GM21576 (cell line): ENCODE data around the gene UGT2A2.
"Not testable (repeated sequence)": the region's sequence is repeated elsewhere in the genome, so short reads cannot be mapped to it uniquely, and the experiment has no call there.

Experiments used
- ATAC-seq: cut with Tn5 transposase; IDR thresholded peaks from one replicate; pipeline ENCODE4 v1.9.1; 2021; ENCODE audit warnings: mild to moderate bottlenecking, moderate library complexity; ENCODE audit not compliant: unreplicated experiment

The UGT2A2 gene

DNA sequence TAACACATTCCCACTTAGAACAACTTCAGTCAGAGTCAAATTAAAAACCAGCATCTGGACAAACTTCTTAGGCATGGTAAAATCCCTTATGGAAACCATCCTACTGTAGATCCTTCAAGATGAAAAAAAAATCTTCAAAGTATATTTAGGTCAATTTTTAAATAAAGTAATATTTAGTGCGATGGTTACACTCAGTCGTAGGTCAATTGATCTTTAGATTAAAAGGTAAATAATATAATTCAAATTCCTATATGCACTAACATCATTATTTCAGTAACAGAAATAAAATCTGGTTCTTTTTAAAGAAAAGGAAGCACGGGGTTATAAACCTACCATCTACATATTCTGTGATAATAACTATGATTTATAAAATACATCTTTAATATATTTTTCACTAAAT is at the start of gene UGT2A2:
TSS of gene UGT2A2 (minus strand) at position 101 of the 400 bp plus-strand sequence. CDS start at position 99, 2 bp downstream.
- no peak for ATAC-seq

DNA sequence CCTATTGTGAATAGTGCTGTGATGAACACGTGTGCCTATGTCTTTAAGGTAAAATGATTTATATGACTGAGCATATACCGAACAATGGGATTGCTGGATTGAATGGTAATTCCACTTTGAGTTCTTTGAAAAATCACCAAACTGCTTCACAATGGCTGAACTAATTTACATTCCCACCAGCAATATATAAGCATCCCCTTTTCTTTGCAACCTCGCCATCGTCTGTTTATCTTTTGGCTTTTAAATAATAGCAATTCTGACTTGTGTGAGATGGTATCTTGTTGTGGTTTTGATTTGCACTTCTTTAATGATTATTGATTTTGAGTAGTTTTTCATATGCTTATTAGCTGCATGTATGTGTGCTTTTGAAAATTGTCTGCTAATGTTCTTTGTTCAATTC is 45.4 kb upstream of the UGT2A2 start:
- no peak for ATAC-seq

DNA sequence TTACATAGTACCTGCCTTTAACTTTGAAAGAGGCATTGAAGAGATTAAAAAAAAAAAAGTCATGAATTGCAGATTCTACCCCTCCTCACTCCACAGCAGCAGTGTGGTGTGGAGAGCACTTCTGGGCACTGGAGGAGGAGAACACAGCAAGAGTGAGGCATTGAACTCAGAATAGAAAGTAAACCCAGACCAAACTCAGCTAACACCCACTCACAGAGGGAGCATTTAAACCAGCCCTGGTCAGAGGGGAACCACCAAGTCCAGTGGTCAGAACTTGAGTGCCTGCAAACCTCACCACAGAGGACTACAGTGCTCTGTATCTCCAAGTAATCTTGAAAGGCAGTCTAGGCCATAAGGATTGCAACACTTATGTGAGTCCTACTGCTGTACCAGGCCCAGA is 29.2 kb upstream of the UGT2A2 start:
- ATAC-seq, result no peak

DNA sequence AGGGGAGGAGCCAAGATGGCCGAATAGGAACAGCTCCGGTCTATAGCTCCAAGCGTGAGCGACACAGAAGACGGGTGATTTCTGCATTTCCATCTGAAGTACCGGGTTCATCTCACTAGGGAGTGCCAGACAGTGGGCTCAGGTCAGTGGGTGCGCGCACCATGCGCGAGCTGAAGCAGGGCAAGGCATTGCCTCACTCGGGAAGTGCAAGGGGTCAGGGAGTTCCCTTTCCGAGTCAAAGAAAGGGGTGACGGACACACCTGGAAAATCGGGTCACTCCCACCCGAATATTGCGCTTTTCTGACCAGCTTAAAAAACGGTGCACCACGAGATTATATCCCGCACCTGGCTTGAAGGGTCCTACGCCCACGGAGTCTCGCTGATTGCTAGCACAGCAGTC is 24.6 kb upstream of the UGT2A2 start:
- not testable (repeated sequence) for ATAC-seq

DNA sequence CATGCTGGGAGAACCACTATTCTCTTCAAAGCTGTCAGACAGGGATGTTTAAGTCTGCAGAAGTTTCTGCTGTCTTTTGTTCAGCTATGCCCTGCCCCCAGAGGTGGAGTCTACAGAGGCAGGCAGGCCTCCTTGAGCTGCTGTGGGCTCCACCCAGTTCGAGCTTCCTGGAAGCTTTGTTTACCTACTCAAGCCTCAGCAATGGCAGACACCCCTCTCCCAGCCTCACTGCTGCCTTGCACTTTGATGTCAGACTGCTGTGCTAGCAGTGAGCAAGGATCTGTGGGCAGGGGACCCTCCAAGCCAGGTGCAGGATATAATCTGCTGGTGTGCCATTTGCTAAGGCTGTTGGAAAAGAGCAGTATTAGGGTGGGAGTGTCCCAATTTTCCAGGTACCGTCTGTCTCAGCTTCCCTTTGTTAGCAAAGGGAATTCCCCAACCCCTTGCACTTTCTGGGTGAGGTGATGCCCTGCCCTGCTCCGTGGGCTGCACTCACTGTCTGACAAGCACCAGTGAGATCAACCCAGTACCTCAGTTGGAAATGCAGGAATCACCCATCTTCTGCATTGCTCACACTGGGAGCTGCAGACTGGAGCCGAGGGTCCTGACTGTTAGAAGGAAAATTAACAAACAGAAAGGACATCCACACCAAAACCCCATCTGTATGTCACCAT is 21.8 kb upstream of the UGT2A2 start:
- ATAC-seq, result not testable (repeated sequence)

DNA sequence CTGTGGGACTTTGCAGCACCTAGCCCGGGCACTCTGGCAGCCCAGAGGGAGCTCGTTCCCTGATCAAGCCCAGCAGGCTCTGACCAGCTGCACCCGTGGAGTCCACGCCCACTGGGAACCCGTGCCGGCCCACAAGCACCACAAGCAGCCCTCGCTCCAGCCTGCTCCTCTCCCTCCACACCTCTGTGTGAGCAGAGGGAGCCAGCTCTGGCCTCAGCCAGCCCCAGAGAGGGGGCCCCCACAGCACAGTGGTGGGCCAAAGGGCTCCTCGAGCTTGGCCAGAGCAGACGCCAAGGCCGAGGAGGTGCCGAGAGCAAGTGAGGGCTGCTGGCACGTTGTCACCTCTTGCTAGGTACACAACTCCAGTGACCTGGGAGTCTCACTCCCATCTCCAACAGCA is 18.7 kb upstream of the UGT2A2 start:
- ATAC-seq, result no peak

DNA sequence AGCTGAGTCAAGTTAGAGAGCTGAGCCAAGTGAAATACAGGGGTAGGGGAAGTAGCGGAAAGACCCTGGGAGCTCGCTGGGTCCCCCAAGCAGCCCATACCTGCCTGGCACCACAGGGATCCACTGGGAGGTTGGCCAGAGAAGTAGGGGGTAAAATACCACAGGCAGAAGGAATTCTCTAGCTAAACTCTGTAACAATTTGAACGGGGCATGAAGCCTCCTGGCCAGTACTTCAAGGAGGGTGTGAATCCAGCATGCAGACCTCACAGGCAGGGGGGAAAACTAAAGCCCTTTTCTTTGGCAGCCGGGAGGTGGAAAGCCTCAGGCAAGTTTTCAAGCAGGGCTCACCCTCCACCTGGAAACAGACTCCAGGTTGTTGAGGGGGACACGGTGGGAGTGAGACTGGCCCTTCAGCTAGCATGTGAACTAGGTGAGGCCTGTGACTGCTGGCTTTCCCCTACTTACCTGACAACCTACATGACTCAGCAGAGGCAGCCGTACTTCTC is 17.3 kb upstream of the UGT2A2 start:
- no peak for ATAC-seq

DNA sequence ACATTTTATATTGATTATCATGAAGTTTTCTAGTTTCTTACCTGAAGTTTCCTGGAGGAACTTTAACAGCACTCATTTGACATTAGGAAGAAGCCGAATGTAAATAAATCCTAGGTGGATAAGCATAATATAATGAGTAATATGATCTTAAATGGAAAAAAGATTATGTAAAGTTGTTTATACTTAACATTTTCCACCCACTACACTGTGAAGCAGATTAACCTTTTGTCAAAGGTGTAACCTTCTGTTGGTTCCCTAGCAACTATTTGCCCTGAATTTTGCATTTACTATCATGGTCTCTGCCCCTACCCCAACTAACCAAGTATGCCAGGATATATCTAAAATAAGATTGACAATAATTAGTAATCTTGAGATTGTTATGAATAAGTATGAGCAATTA is 13.7 kb upstream of the UGT2A2 start, which contains the start of gene UGT2A1:
TSS of gene UGT2A1 (minus strand) at position 101 of the 400 bp plus-strand sequence. CDS start 5,603 bp downstream, outside the sequence.
- no peak for ATAC-seq

DNA sequence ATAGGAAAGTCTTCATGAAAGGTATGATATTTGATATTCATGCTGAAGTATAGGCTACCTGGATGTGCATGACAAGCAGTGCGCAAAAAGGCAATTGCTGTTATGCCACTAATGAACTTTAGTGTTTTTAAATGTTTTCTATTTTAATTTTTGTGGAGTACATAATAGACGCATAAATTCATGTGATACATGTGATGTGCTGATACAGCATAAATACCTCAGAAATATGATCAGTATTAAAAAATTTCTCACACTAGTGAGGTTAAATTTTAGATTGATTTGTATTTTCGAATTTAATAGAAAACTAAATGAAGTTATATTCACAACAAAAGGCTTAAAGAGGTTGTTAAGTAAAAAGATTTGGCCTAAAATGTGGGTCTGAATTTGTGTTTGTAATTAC is 11.4 kb upstream of the UGT2A2 start:
- ATAC-seq, result no peak

DNA sequence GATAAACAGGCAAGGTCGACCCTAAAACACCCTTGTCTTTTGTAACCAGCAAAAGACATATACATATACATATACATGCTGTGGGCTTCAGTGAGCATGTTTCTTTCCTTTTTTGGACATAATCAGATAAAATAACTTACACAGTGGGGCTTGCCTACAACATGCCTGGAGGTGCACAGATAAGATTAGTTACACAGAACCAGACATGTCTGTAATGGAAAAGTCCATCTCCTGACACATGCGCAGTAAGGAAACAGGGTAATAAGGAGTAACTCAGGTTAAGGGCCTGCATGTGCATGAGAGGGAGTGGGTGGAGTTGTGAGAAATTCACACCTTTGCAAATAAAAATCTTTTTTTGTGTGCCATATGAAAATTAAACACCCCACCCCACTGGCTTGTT is 10.2 kb upstream of the UGT2A2 start:
- ATAC-seq, result no peak

DNA sequence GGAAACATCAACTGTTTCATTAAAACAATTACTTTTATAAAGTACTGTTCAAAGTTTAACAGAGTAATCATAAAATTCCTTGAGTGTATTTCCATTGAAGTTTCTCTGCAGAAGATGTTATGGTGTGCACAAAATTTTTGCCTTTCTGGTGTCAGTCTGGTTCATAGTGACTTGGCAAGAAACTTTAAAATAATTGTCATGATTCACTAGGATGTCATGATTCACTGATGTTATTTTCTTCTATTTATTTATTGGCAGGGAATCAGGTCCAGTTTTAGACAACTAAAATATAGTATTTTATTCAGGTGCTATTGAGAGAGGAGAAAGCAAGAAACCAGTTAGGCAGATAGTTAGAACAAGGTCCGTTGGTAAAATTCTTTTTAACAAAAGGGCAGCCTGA is 9.8 kb upstream of the UGT2A2 start:
- no peak for ATAC-seq

DNA sequence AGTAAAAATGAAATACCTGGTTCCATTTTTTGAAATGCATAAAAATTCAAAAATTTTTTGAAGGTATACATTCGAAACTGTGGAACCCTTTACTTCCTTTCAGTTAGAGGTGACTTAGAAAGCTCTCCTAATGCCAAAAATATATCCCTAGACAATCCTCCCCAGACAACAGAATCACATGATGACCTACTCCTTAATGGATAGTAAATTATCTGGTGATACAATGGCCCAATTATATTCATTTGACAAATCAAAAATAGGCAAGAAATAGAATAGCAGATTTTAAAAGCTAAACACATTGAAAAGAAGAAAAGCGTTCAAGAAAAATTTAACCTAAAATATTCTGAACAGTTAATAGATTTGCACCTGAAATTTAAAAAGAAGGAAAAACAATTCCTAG is 3.5 kb upstream of the UGT2A2 start:
- ATAC-seq, result no peak

DNA sequence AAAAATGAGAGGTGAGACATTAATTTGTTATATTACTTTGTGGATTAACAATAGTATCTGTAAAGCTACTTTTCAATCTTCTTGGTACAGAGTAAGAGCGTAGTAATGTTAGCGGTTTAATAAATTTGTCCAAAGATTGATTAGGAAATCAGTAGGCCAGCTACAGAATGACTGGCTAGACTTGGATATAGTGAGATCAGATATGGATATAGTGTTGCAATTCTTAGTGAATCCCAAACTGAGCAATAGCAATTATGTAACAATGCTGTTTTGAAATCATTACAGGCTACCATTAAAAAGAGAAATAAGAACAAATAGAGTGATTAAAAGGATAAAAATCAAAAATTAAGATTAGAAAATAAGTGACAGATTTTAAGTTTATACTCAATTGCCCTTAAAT is 847 bp upstream of the UGT2A2 start:
- no peak for ATAC-seq

DNA sequence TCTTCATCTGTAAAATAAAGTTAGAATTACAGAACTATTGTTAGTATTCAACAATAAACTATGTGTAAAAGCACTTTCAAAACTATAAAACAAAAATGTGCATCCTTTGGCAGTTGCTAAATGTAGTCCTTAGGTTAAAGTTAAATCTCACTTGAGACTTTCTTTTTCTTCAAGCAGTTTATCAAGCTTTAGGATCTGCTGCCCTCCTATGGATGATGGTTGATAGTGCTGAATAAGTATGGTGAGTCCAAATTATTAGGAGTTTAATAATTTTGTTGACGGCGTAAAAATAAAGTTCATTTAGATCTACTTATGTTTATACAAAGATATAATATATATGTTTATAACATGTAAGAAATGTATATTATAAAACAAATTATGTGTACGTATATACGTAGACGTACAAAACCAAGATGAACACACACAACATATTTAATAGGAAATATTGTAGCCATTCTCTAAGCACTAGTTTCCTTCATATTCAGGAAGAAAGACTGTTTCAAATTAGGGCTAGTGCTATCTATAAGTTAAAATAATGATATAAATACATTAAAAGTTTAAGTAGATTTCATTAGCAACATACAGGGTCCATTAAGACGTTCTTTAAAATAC is 22.3 kb downstream of the UGT2A2 start:
- ATAC-seq, result no peak

DNA sequence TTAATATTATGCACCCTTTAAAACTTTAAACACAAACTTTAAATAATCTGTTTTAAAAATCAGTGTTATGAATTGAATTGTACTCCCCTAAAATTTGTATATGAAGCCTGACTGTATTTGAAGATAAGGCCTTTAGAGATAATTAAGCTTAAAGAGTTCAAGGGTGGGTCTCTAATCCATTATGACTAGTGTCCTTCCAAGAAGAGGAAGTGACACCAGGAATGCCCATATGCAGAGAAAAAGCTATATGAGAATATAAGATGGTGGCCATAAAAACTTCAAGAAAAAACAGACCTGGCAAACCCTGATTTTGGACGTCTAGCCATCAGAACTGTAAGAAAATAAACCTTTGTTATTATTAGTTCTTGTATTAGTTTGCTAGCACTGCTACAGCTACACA is 29.0 kb downstream of the UGT2A2 start:
- no peak for ATAC-seq

DNA sequence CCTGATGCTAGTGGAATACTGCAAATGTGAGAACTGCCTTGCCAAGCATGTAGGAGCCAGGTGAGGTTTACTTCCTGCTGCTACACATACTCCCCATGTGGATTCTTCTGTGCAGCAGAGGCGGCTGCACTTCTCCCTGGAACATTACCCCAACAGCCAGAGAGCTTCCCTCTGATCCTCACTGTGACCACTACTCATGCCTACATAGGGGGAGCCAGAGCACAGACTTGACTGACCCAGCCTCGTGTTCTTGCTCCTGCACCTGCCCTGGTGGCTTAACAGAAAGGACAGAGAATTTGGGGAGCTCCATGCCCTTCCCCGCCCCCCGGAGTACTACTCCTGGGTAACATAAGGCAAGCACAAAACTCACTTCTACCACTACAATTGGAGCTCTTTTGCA is 38.4 kb downstream of the UGT2A2 start:
- ATAC-seq, result no peak

DNA sequence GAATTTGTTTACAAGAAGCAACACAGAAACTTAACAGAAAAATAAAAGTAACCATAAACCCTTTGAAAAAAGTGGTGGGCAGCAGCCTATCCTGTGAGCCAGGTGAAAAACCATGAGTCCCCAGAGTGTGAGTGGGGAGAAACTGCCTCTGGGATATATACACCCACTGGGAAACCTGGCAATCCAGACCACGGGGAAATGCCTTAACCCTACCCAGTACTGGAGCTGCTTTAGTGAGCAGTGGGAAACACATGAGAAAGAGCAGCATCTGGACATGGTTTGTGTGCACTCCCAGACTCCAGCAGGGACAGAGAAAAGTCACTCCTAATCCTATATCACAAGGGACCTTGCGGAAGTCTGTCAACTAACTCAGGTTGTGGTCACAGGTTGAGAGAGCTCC is 39.4 kb downstream of the UGT2A2 start:
- no peak for ATAC-seq

DNA sequence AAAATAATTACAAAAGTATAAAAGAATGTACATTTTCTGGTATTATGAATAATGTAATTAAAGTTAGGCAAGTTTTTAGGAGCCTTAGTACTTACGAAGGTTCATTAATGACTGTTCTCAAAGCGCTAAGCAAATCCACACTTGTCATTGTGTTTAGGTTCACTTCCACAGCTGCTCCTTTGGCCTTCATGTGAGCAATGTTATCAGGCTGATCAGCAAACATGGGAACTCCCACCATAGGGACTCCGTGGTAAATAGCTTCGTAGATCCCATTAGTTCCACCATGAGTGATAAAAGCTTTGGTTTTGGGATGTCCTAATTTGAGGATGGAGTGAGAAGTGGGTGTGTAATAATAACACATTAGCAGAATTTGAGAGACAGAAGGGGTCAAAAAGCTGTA is 45.1 kb downstream of the UGT2A2 start:
- ATAC-seq, result no peak

DNA sequence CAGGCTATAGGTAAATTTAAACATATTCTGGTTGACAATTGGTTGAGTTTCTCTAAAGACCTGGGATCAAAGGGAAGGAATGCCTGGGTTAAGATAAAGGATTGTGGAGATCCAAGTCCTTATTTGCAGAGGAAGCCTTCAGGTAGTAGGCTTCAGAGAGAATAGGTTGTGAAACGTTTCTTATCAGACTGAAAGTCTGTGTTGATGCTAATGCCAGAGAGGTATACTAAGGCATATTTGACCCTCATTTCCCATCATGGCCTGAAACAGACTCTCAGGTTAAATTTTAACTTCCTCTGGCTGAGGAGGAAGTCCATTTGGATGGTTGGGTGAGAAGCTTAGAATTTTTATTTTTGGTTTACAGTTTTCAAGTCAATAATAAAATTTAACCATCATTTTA is 48.1 kb downstream of the UGT2A2 start:
- ATAC-seq, result no peak

DNA sequence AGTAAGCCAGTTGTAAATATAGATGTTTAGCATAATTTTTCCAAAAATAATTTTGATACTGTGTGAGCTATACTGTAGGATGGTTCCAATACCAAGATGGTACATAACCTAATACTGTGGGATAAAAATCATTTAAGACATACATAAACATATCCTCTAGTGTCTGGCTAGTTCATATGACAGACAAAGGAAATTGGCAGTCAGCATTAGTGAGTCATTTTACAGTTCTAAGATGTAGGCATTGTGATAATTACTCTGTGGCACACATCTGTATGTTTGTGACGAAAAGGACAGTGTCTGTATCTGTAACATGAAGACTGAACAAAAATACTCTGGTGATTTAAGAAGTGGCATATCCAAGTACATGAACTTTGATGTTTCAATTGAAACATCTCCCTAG is 49.6 kb downstream of the UGT2A2 start:
- ATAC-seq, result no peak

DNA sequence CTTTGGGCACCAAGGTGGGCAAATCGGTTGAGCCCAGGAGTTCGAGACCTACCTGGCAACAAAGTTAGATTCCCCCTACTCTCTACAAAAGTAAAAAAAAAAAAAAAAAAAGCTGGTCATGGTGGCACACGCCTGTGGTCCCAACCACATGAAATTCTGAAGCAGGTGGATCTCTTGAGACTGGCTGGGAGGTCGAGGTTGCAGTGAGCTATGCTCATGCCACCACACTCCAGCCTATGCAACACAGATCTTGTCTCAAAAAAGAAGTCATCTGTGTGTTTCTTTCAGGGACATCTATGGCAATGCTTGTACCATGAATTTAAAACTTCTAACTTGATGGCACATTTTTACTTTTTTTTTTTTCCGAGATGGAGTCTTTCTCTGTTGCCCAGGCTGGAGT is 55.3 kb downstream of the UGT2A2 start:
- no peak for ATAC-seq

DNA sequence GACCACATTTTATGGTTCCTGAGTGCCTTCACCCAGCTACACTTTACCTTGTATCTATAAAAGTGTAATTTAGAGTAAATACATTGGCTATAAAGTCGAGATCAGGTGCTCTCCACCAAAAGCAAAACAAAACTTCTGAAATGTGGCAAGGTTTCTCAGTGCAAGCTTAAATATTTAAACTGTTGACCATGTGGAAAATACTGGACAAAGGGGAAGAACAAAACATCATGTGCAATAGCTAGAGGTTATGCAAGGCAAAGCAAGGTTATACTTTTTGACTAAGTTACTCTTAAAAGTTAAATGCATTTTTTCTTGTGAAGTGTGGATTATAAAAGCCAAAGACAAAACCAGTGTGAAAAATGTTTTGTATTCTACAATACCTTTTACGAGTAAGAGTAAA is 55.9 kb downstream of the UGT2A2 start:
- ATAC-seq, result no peak

DNA sequence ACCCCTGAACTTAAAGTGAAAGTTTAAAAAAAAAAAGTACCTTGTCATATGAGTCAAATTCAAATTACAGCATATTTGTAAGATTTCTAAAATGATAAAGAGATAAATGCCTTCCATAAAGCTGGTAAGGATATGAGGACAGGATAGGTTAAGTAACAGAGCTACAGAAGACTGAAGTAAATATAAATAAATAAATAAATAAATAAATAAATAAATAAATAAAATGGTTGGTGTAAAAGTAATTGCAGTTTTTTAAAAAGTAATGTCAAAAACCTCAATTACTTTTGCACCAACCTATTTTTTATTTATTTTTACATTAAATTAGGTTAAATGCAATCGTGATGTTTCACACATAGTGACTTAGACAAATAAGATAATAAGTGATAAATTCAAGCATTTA is 62.2 kb downstream of the UGT2A2 start:
- no peak for ATAC-seq
